ENCODE results near the gene SPRYD7. TPM values are rescaled to one million over a fixed set of nuclear protein-coding genes. Genes with fewer than 3 reads are reported as not detected.
"Not testable (repeated sequence)": the region's sequence is repeated elsewhere in the genome, so short reads cannot be mapped to it uniquely, and the experiment has no call there.

Gene SPRYD7
- total RNA-seq, 1 donor from 2014 or later: 8.3 TPM

GRCh38 chr13:49956131-49956530 is 20.0 kb upstream of the SPRYD7 start:
- peaks cover 4% of the 10 kb centered on the region for H3K9me3 Mint-ChIP-seq (ENCODE audit: unreplicated experiment)
- H3K4me1 Mint-ChIP-seq (ENCODE audit: low read depth, unreplicated experiment): no peaks in the 10 kb centered on the region
- TF ChIP-seq CTCF (IDR thresholded peaks at IDR 0.05; ENCODE audit: partially characterized antibody, unreplicated experiment): no peak
- no peak overlapping the region for H3K4me3 Mint-ChIP-seq (ENCODE audit: unreplicated experiment)
- H3K36me3 Mint-ChIP-seq (ENCODE audit: unreplicated experiment): peaks cover 15% of the 10 kb centered on the region
- H3K27me3 Mint-ChIP-seq (ENCODE audit: unreplicated experiment): peaks cover 2% of the 10 kb centered on the region
- no peak for DNase-seq
- no peak overlapping the region for H3K27ac Mint-ChIP-seq (ENCODE audit: unreplicated experiment)

GRCh38 chr13:49954674-49955455 is 18.7 kb upstream of the SPRYD7 start:
- Mint-ChIP-seq H3K9me3 (ENCODE audit: unreplicated experiment) (no peaks in the 10 kb centered on the region), H3K36me3 (ENCODE audit: unreplicated experiment) (peaks cover 6% of the 10 kb centered on the region), H3K27me3 (ENCODE audit: unreplicated experiment) (peaks cover 2% of the 10 kb centered on the region), H3K4me1 (ENCODE audit: low read depth, unreplicated experiment) (no peaks in the 10 kb centered on the region), H3K27ac (ENCODE audit: unreplicated experiment) (no peak overlapping the region), H3K4me3 (ENCODE audit: unreplicated experiment) (no peak overlapping the region)
- no peak for DNase-seq
- TF ChIP-seq CTCF (IDR thresholded peaks at IDR 0.05; ENCODE audit: partially characterized antibody, unreplicated experiment): no peak

GRCh38 chr13:49953560-49953959 is 17.4 kb upstream of the SPRYD7 start:
- Mint-ChIP-seq H3K36me3 (ENCODE audit: unreplicated experiment) (peaks cover 6% of the 10 kb centered on the region), H3K27ac (ENCODE audit: unreplicated experiment) (no peak overlapping the region), H3K4me3 (ENCODE audit: unreplicated experiment) (no peak overlapping the region), H3K9me3 (ENCODE audit: unreplicated experiment) (no peaks in the 10 kb centered on the region), H3K4me1 (ENCODE audit: low read depth, unreplicated experiment) (no peaks in the 10 kb centered on the region), H3K27me3 (ENCODE audit: unreplicated experiment) (peaks cover 2% of the 10 kb centered on the region)
- no peak for DNase-seq
- TF ChIP-seq CTCF (IDR thresholded peaks at IDR 0.05; ENCODE audit: partially characterized antibody, unreplicated experiment): no peak

GRCh38 chr13:49951754-49952535 is 15.8 kb upstream of the SPRYD7 start:
- H3K27ac Mint-ChIP-seq (ENCODE audit: unreplicated experiment): no peak overlapping the region
- peaks cover 2% of the 10 kb centered on the region for H3K27me3 Mint-ChIP-seq (ENCODE audit: unreplicated experiment)
- no peak for TF ChIP-seq CTCF (IDR thresholded peaks at IDR 0.05; ENCODE audit: partially characterized antibody, unreplicated experiment)
- H3K9me3 Mint-ChIP-seq (ENCODE audit: unreplicated experiment): peaks cover 1% of the 10 kb centered on the region
- H3K4me3 Mint-ChIP-seq (ENCODE audit: unreplicated experiment): no peak overlapping the region
- H3K36me3 Mint-ChIP-seq (ENCODE audit: unreplicated experiment): peaks cover 3% of the 10 kb centered on the region
- DNase-seq: no peak
- no peaks in the 10 kb centered on the region for H3K4me1 Mint-ChIP-seq (ENCODE audit: low read depth, unreplicated experiment)

GRCh38 chr13:49948777-49949270 is 12.7 kb upstream of the SPRYD7 start:
- H3K27ac Mint-ChIP-seq (ENCODE audit: unreplicated experiment); H3K27me3 Mint-ChIP-seq (ENCODE audit: unreplicated experiment); H3K36me3 Mint-ChIP-seq (ENCODE audit: unreplicated experiment); H3K4me1 Mint-ChIP-seq (ENCODE audit: low read depth, unreplicated experiment); DNase-seq; H3K9me3 Mint-ChIP-seq (ENCODE audit: unreplicated experiment); H3K4me3 Mint-ChIP-seq (ENCODE audit: unreplicated experiment): not testable (repeated sequence)
